NCI-H2227 (cell line): ENCODE data around the gene ABR.

Experiments used
- DNase-seq: peaks from one replicate; lab custom pipeline; 2025; ENCODE audit not compliant: unreplicated experiment; lab: John Stamatoyannopoulos, UW

Gene ABR

GRCh38 chr17:1034652-1035210 lies 145.1 kb downstream of the ABR start:
- peak; percentile 5 for DNase-seq

- DNase-seq: no peak
Measured at GRCh38 chr17:1033503-1033902, 146.3 kb downstream of the ABR start.

- no peak for DNase-seq
Measured at GRCh38 chr17:1032391-1032790, 147.4 kb downstream of the ABR start.

- DNase-seq: no peak
Measured at GRCh38 chr17:1031711-1032110, 148.1 kb downstream of the ABR start.

GRCh38 chr17:1030684-1031532 lies 148.9 kb downstream of the ABR start:
- no peak for DNase-seq

- DNase-seq: no peak
Measured at GRCh38 chr17:1029922-1030644, 149.7 kb downstream of the ABR start.

GRCh38 chr17:1029196-1029921 lies 150.4 kb downstream of the ABR start:
- no peak for DNase-seq

GRCh38 chr17:1027044-1027443 lies 152.7 kb downstream of the ABR start:
- no peak for DNase-seq

GRCh38 chr17:1026599-1026975 lies 153.2 kb downstream of the ABR start:
- no peak for DNase-seq

- DNase-seq: no peak
Measured at GRCh38 chr17:1025733-1026598, 153.8 kb downstream of the ABR start.

GRCh38 chr17:1024076-1024475 lies 155.7 kb downstream of the ABR start:
- DNase-seq: no peak

- DNase-seq: no peak
Measured at GRCh38 chr17:1022278-1023024, 157.3 kb downstream of the ABR start.

GRCh38 chr17:1021147-1021546 lies 158.6 kb downstream of the ABR start:
- DNase-seq: no peak

GRCh38 chr17:1019451-1019850 lies 160.3 kb downstream of the ABR start:
- DNase-seq: no peak

GRCh38 chr17:1018547-1018946 lies 161.2 kb downstream of the ABR start:
- no peak for DNase-seq

GRCh38 chr17:1013729-1014090 lies 166.1 kb downstream of the ABR start:
- DNase-seq: no peak

- no peak for DNase-seq
Measured at GRCh38 chr17:1012823-1013728, 166.7 kb downstream of the ABR start.

- no peak for DNase-seq
Measured at GRCh38 chr17:1011760-1012735, 167.7 kb downstream of the ABR start.
